ENCODE measurements around the gene SH2D4B. TPM values are rescaled to one million over a fixed set of nuclear protein-coding genes. Genes with fewer than 3 reads are reported as not detected.

SH2D4B gene
- total RNA-seq, 2 donors from 2014 or later: not detected

DNA sequence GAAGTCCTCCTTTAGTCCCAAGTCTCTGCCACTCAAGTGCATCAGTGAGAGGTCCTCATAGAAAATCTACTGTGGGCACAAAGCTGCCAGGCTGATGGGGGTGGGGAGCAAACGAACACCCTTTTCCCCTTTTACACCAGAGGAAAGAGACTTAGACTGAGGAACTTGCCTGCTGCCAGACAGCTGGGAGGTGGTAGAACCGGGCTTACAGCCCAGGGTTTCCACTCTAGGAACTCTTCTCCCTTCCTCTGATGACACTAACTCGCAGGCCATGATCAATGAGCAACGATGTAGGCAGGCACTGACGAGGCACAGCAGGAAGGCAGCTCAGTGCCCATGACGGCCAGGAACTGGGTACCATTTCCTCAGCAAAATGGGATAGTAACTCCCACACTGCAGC lies 11.0 kb upstream of the SH2D4B start:
- Histone ChIP-seq H3K27ac (no peak overlapping the region), H3K9me3 (no peaks in the 10 kb centered on the region), H3K27me3 (no peaks in the 10 kb centered on the region), H3K4me3 (no peak overlapping the region), H3K4me1 (no peaks in the 10 kb centered on the region), H3K36me3 (no peaks in the 10 kb centered on the region), H3K9ac (ENCODE audit: low read depth in 2 of 2, low read length in 2 of 2) (no peak overlapping the region)
- DNase-seq: no peak
- TF ChIP-seq, protein P1, sequence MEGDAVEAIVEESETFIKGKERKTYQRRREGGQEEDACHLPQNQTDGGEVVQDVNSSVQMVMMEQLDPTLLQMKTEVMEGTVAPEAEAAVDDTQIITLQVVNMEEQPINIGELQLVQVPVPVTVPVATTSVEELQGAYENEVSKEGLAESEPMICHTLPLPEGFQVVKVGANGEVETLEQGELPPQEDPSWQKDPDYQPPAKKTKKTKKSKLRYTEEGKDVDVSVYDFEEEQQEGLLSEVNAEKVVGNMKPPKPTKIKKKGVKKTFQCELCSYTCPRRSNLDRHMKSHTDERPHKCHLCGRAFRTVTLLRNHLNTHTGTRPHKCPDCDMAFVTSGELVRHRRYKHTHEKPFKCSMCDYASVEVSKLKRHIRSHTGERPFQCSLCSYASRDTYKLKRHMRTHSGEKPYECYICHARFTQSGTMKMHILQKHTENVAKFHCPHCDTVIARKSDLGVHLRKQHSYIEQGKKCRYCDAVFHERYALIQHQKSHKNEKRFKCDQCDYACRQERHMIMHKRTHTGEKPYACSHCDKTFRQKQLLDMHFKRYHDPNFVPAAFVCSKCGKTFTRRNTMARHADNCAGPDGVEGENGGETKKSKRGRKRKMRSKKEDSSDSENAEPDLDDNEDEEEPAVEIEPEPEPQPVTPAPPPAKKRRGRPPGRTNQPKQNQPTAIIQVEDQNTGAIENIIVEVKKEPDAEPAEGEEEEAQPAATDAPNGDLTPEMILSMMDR (IDR thresholded peaks at IDR 0.05): no peak
- intact Hi-C loops (cut with DNase I): no loop called here

DNA sequence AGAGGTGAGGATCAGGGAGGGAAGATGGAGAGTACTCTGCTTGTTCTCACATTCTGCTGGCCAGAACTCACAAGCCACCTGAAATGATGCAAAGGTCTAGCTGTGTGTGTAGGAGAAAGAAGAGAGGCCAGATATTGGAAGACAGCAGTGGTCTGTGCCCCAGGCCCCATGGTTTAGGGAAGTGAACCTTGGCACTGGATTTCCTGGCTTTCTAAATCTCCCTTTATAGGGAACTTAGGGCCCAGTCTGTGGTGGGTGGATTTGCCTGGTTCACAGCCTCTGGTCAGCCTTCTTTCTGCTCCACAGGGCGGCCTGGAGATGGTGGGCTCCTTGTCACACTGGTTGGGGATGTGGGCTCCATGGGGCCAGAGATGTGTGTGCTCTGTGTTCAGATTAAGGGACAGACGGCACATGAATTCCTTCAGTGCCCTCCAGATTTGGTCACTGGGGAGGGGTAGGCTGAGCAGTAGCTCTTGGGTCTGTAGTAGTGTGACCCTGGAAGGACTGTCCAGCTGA lies 9.5 kb upstream of the SH2D4B start:
- no peak overlapping the region for H3K9ac ChIP-seq (ENCODE audit: low read depth in 2 of 2, low read length in 2 of 2)
- intact Hi-C loops (cut with DNase I): no loop called here
- DNase-seq: no peak
- H3K9me3 ChIP-seq: no peaks in the 10 kb centered on the region
- no peak overlapping the region for H3K4me3 ChIP-seq
- H3K36me3 ChIP-seq: no peaks in the 10 kb centered on the region
- TF ChIP-seq, protein P1 (IDR thresholded peaks at IDR 0.05): no peak
- no peak overlapping the region for H3K27ac ChIP-seq
- no peaks in the 10 kb centered on the region for H3K27me3 ChIP-seq
- H3K4me1 ChIP-seq: no peaks in the 10 kb centered on the region

DNA sequence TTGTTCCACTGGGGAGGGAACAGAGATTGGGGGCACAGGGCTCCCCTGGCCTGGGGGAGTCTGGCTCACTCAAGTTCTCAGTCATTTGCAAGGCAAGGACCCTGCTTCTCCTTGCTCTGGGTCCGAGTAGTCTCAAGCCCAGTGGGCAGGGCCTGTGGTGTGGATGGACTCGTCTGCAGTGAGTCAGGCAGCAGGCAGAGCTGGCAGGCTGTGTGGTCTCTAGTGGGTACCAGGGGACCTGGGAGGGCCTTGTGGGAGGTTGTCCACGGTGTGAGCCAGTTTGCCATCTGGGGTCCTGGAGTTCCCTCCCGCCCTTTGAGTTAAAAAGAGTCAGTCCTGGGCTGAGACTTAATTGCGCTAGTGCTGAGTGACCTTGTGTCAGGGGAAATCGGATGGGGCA lies 8.8 kb upstream of the SH2D4B start:
- Histone ChIP-seq H3K36me3 (no peaks in the 10 kb centered on the region), H3K4me3 (no peak overlapping the region), H3K9me3 (no peaks in the 10 kb centered on the region), H3K9ac (ENCODE audit: low read depth in 2 of 2, low read length in 2 of 2) (no peak overlapping the region), H3K4me1 (no peaks in the 10 kb centered on the region), H3K27ac (no peak overlapping the region), H3K27me3 (no peaks in the 10 kb centered on the region)
- TF ChIP-seq, protein P1 (IDR thresholded peaks at IDR 0.05): no peak
- intact Hi-C loops (cut with DNase I): no loop called here
- DNase-seq: no peak

DNA sequence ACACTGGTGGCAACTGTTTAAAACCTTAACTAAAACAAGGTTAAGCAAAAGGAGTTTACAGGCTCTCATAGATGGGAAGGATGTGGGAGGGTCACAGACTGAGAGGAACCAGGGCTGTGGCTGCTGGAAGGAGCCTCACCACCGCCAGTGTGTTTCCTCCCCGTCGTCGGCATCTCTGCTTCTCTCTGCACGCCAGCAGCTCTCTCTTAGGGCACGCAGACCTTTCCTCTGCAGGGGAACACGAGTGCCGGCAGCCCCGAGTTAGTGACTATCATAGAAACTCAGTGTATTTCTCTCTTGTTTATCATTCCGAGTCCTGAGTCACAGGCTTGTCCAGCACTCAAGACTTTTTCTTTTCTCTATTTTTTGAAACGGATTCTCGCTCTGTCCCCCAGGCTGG lies 8.1 kb upstream of the SH2D4B start:
- no peak for DNase-seq
- Histone ChIP-seq H3K36me3 (no peaks in the 10 kb centered on the region), H3K9ac (ENCODE audit: low read depth in 2 of 2, low read length in 2 of 2) (no peak overlapping the region), H3K27ac (no peak overlapping the region), H3K27me3 (no peaks in the 10 kb centered on the region), H3K9me3 (no peaks in the 10 kb centered on the region), H3K4me3 (no peak overlapping the region), H3K4me1 (no peaks in the 10 kb centered on the region)
- TF ChIP-seq, protein P1 (IDR thresholded peaks at IDR 0.05): no peak
- intact Hi-C loops (cut with DNase I): no loop called here

DNA sequence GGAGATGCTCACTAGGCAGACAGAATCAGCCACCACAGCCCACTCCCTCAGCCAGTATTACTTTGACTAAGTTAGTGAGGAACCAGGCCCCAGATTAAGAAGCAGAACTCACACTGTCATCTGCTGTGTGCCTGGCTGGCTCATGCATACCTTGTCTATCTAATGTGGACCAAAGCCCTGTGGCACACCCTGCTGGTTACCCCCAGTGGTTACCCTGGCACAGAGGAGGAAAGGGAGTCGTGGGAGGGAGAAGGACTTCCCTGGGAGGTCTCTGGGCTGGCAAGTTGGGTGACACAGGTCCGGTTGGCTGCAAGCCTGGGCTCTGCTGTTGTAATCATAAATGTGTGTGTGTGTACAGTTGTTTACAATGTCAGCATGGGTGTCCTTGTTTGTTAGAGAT lies 7.5 kb upstream of the SH2D4B start:
- H3K4me1 ChIP-seq: no peaks in the 10 kb centered on the region
- intact Hi-C loops (cut with DNase I): no loop called here
- H3K27me3 ChIP-seq: no peaks in the 10 kb centered on the region
- no peak overlapping the region for H3K4me3 ChIP-seq
- TF ChIP-seq, protein P1 (IDR thresholded peaks at IDR 0.05): no peak
- H3K9ac ChIP-seq (ENCODE audit: low read depth in 2 of 2, low read length in 2 of 2): no peak overlapping the region
- no peak for DNase-seq
- H3K36me3 ChIP-seq: no peaks in the 10 kb centered on the region
- no peak overlapping the region for H3K27ac ChIP-seq
- H3K9me3 ChIP-seq: no peaks in the 10 kb centered on the region
